Right lobe of liver (tissue), 6 donors: ENCODE data around the gene MAD2L1. TPM values are rescaled to one million over a fixed set of nuclear protein-coding genes. Genes with fewer than 3 reads are reported as not detected.

Source experiments
- ATAC-seq, 4 donors: fragments of 200-7000 bp; cut with Tn5 transposase; one replicate each; pipeline ENCODE4 v1.9.1; 2020; ENCODE audit warnings: mild to moderate bottlenecking in 4 of 4, moderate library complexity in 4 of 4
- DNase-seq, 3 donors: peaks; one replicate each; pipeline ENCODE4 v3.0.0-alpha.2; 2020
- H3K27ac ChIP-seq, 3 donors: fragments of 200-600 bp; one replicate each; pipeline ENCODE4 v1.8.0; 2022
- H3K27me3 ChIP-seq, 2 donors: fragments of 200-600 bp; one replicate each; pipeline ENCODE4 v1.8.0; 2022
- H3K36me3 ChIP-seq, 4 donors: fragments of 200-600 bp; sonication (generic) in 1 of 4; one replicate each; pipeline versions ENCODE4 v1.5.1 to v1.8.0; 2017 to 2022; ENCODE audit warnings: control low read depth in 1 of 4
- H3K4me1 ChIP-seq, 4 donors: fragments of 200-600 bp; sonication (generic) in 1 of 4; one replicate each; pipeline versions ENCODE4 v1.5.1 to v1.8.0; 2017 to 2022; ENCODE audit warnings: control low read depth in 1 of 4
- H3K4me3 ChIP-seq, 3 donors: fragments of 200-600 bp; one replicate each; pipeline ENCODE4 v1.8.0; 2022
- H3K9me3 ChIP-seq, 4 donors: fragments of 200-600 bp; sonication (generic) in 1 of 4; one replicate each; pipeline versions ENCODE4 v1.5.1 to v1.8.0; 2017 to 2022; ENCODE audit warnings: control low read depth in 1 of 4
- CTCF ChIP-seq, 4 donors: fragments of 200-600 bp in 3 of 4; fragments of 450-650 bp in 1 of 4; IDR thresholded peaks; one replicate each; pipeline versions ENCODE4 v1.5.1 to v1.8.0; 2016 to 2022; ENCODE audit warnings: antibody characterized with exemption in 4 of 4, mild to moderate bottlenecking in 2 of 4
- POLR2A ChIP-seq: fragments of 450-650 bp; IDR thresholded peaks from one replicate; pipeline ENCODE4 v1.6.1; 2017; ENCODE audit warnings: antibody characterized with exemption, mild to moderate bottlenecking
- WGBS: methylation state at CpG from one replicate; pipeline ENCODE4 v1.1.6; 2018; ENCODE audit warnings: low coverage, low lambda C conversion rate; ENCODE audit not compliant: insufficient coverage; ENCODE audit errors: missing lambda C conversion rate; 5-methylcytosine and 5-hydroxymethylcytosine counted together
- intact Hi-C, 2 donors: fragments of 100-400 bp; cut with DNase I; formaldehyde crosslinking; loops; one replicate each; pipeline versions ENCODE4 v1.11.2 to v1.14.1; 2022
- total RNA-seq, 6 experiments: library from RNA; depleted of rRNA in 2 of 6; stranded (reverse); fragments of >200 nt in 2 of 6; fragmentation: NEBNext Ultra II Directional in 3 of 6; extraction: Animal tissue kit (Norgen Biotek cat#: 25700) in 3 of 6; gene quantifications; one replicate each; pipeline versions ENCODE4 v1.1.0 to v1.2.4, GENCODE V29; 2016 to 2023
- donor health status: DM: no; HTN: yes; CAD: no.
- donor health status: DM: no; HTN: no; CAD: no.
- donor health status: DM: no; HTN: no; CAD: no.
- donor health status: DM: no; HTN: yes; CAD: no.
- donor health status: DM: no; HTN: yes; CAD: no.

Gene MAD2L1
- total RNA-seq, 6 experiments from 2014 or later, result 0.86 to 1.5 (median 1.1) TPM

GRCh38 chr4:120017939-120018692, 48.5 kb downstream of the MAD2L1 start:
- ATAC-seq (no peak), DNase-seq (no peak)
- no peak for TF ChIP-seq POLR2A
- no peak for TF ChIP-seq CTCF (IDR thresholded peaks at IDR 0.05)
- 54% methylated on average over 6 of the region's 6 CpGs for WGBS
- no peak overlapping the region for H3K4me3 ChIP-seq
- H3K27me3 ChIP-seq, result no peaks in the 10 kb centered on the region
- H3K27ac ChIP-seq, result no peak overlapping the region
- no peaks in the 10 kb centered on the region for H3K4me1 ChIP-seq
- no peaks in the 10 kb centered on the region for H3K36me3 ChIP-seq
- intact Hi-C loops, result no loop called here
- H3K9me3 ChIP-seq, result no peaks in the 10 kb centered on the region

- no peak for ATAC-seq
- H3K4me1 ChIP-seq, result no peaks in the 10 kb centered on the region
Observed at GRCh38 chr4:120011725-120012124, 54.9 kb downstream of the MAD2L1 start.

GRCh38 chr4:120010646-120011045, 56.0 kb downstream of the MAD2L1 start:
- Histone ChIP-seq H3K4me3 (no peak overlapping the region), H3K9me3 (no peaks in the 10 kb centered on the region), H3K36me3 (no peaks in the 10 kb centered on the region), H3K27ac (no peak overlapping the region), H3K27me3 (no peaks in the 10 kb centered on the region), H3K4me1 (no peaks in the 10 kb centered on the region)
- ATAC-seq, result no peak
- TF ChIP-seq CTCF (IDR thresholded peaks at IDR 0.05) (no peak), POLR2A (no peak)
- WGBS, result 59% methylated on average over 4 of the region's 4 CpGs
- no peak for DNase-seq
- intact Hi-C loops, result no loop called here

More at GRCh38 chr4:120011725-120012124, 54.9 kb downstream of the MAD2L1 start:
- Histone ChIP-seq H3K4me3 (no peak overlapping the region), H3K27ac (no peak overlapping the region), H3K36me3 (no peaks in the 10 kb centered on the region), H3K27me3 (no peaks in the 10 kb centered on the region), H3K9me3 (no peaks in the 10 kb centered on the region)
- TF ChIP-seq POLR2A (no peak), CTCF (IDR thresholded peaks at IDR 0.05) (no peak)
- 44% methylated on average over 2 of the region's 2 CpGs for WGBS
- intact Hi-C loops, result no loop called here
- DNase-seq, result no peak

- no peak for TF ChIP-seq POLR2A
- TF ChIP-seq CTCF (IDR thresholded peaks at IDR 0.05), result no peak
- no peak for ATAC-seq
- Histone ChIP-seq H3K9me3 (no peaks in the 10 kb centered on the region), H3K4me1 (no peaks in the 10 kb centered on the region), H3K27me3 (no peaks in the 10 kb centered on the region), H3K27ac (no peak overlapping the region), H3K36me3 (no peaks in the 10 kb centered on the region), H3K4me3 (no peak overlapping the region)
- DNase-seq, result no peak
- intact Hi-C loops, result no loop called here
- 38% methylated on average over 2 of the region's 2 CpGs for WGBS
Observed at GRCh38 chr4:120009731-120010130, 56.9 kb downstream of the MAD2L1 start.
